Measurements from ENCODE around the gene PAM16. TPM values are rescaled to one million over a fixed set of nuclear protein-coding genes. Genes with fewer than 3 reads are reported as not detected.
A peak's percentile ranks its signal among the peaks of the same experiment; 100 is the strongest.

The PAM16 gene
- total and polyA plus RNA-seq, 9 of the 15 experiments (the other 6 are each of a cell fraction or from before 2014, with no cell fraction given) = 38.7 to 273 (median 79.3) TPM

- TF ChIP-seq ZBTB9 (CRISPR knock-in tag; IDR thresholded peaks at IDR 0.05) = no peak
- TF ChIP-seq KDM4B (IDR thresholded peaks at IDR 0.05; ENCODE audit: borderline replicate concordance in 2 of 2, low read depth in 1 of 2) = peak in 1 of 2 experiments; percentile 76; a peak in 1 of 4 replicates
- peak; percentile 28; the same call in 1 of the 2 replicates for TF ChIP-seq ZBTB12 (CRISPR knock-in tag; IDR thresholded peaks at IDR 0.05)
- TF ChIP-seq HMG20A (CRISPR knock-in tag; conservative IDR thresholded peaks at IDR 0.05) = no peak
- TF ChIP-seq ZNF592 (IDR thresholded peaks at IDR 0.05) = no peak
- peak; percentile 82; the same call in 1 of the 2 replicates for TF ChIP-seq ZBTB7A (IDR thresholded peaks at IDR 0.05; ENCODE audit: borderline replicate concordance, control insufficient read depth, low read depth, low read length)
- peak; percentile 38; the same call in 1 of the 2 replicates for TF ChIP-seq TEAD2 (tag; IDR thresholded peaks at IDR 0.05)
- peak; percentile 85 for TF ChIP-seq POLR2A (conservative IDR thresholded peaks at IDR 0.05)
- TF ChIP-seq DEAF1 (CRISPR knock-in tag; IDR thresholded peaks at IDR 0.05) = no peak
- no peak for TF ChIP-seq BCL6 (CRISPR knock-in tag; IDR thresholded peaks at IDR 0.05)
- peak; percentile 85 for TF ChIP-seq FOSL1 (tag; conservative IDR thresholded peaks at IDR 0.05)
- TF ChIP-seq E2F8 (IDR thresholded peaks at IDR 0.05; ENCODE audit: low read depth, partially characterized antibody) = no peak
- TF ChIP-seq ZNF830 (CRISPR knock-in tag; IDR thresholded peaks at IDR 0.05) = no peak
- TF ChIP-seq GABPA (tag; conservative IDR thresholded peaks at IDR 0.05; ENCODE audit: low read depth) = peak; percentile 96
- TF ChIP-seq L3MBTL2 (IDR thresholded peaks at IDR 0.05) = peak; percentile 52
Measured at GRCh38 chr16:4307215-4308037, 43.7 kb downstream of the PAM16 start (continued).

Data from K562 (cell line).